A673 (cell line): ENCODE results near the gene CCDC171. TPM values are rescaled to one million over a fixed set of nuclear protein-coding genes. Genes with fewer than 3 reads are reported as not detected.

ENCODE experiments used
- BruUV-seq: library from RNA; stranded (reverse); fragments of 400-500 nt; replicated peaks from 2 replicates; lab custom pipeline; 2021; lab: Mats Ljungman, UMichigan
- CTCF ChIA-PET: fragments of 300-600 bp; sonication (Branson Sonifier 250); formaldehyde crosslinking; loops from one replicate; lab custom pipeline; 2022; ENCODE audit warnings: antibody characterized with exemption; lab: Charles Lee
- POLR2A ChIA-PET: fragments of 300-600 bp; sonication (Branson Sonifier 250); formaldehyde crosslinking; loops from one replicate; lab custom pipeline; 2022; ENCODE audit warnings: antibody characterized with exemption; ENCODE audit not compliant: low non-redundant PET; lab: Charles Lee
- DNase-seq: peaks from one replicate; pipeline ENCODE4 v3.0.0-alpha.2; 2015; ENCODE audit warnings: low spot score
- H3K27ac ChIP-seq: fragments of 200-600 bp; sonication (generic); 2 replicates; pipeline ENCODE4 v1.5.1; 2016; ENCODE audit warnings: mixed run types, low read depth, mild to moderate bottlenecking, mixed read lengths, antibody characterized with exemption, low read length; ENCODE audit not compliant: poor library complexity, severe bottlenecking
- H3K27me3 ChIP-seq: fragments of 200-600 bp; sonication (generic); replicated peaks from 2 replicates; pipeline ENCODE4 v1.6.1; 2017; ENCODE audit warnings: mixed run types, low read depth, mild to moderate bottlenecking, mixed read lengths, antibody characterized with exemption, low read length; ENCODE audit not compliant: insufficient read depth, poor library complexity
- H3K36me3 ChIP-seq: fragments of 200-600 bp; sonication (generic); 2 replicates; pipeline ENCODE4 v1.6.1; 2016; ENCODE audit warnings: mixed run types, mild to moderate bottlenecking, mixed read lengths, antibody characterized with exemption, low read length; ENCODE audit not compliant: insufficient read depth, poor library complexity, severe bottlenecking
- H3K4me1 ChIP-seq: fragments of 200-600 bp; sonication (generic); 2 replicates; pipeline ENCODE4 v1.6.1; 2017; ENCODE audit warnings: mixed run types, mild to moderate bottlenecking, mixed read lengths, antibody characterized with exemption, low read length; ENCODE audit not compliant: insufficient read depth, poor library complexity, severe bottlenecking
- H3K4me3 ChIP-seq: fragments of 200-600 bp; sonication (generic); 2 replicates; pipeline ENCODE4 v1.5.1; 2016; ENCODE audit warnings: low read depth, mixed run types, mild to moderate bottlenecking, mixed read lengths, low read length; ENCODE audit not compliant: poor library complexity, severe bottlenecking
- H3K9me3 ChIP-seq: fragments of 200-600 bp; sonication (generic); 2 replicates; pipeline ENCODE4 v1.6.1; 2016; ENCODE audit warnings: mixed run types, low read depth, mild to moderate bottlenecking, mixed read lengths, antibody characterized with exemption, low read length; ENCODE audit not compliant: poor library complexity, severe bottlenecking
- CTCF ChIP-seq: fragments of 300-800, 200-600 bp; sonication (generic); conservative IDR thresholded peaks from 2 replicates; pipeline ENCODE4 v1.5.1; 2017; ENCODE audit warnings: low read depth, mild to moderate bottlenecking, antibody characterized with exemption, low read length, moderate library complexity, mixed read lengths
- EZH2 ChIP-seq: fragments of 200-600 bp; sonication (generic); IDR thresholded peaks from 2 replicates; pipeline ENCODE4 v1.6.1; 2017; ENCODE audit warnings: borderline replicate concordance, low read depth, mild to moderate bottlenecking, mixed read lengths, antibody characterized with exemption, low read length; ENCODE audit not compliant: poor library complexity, severe bottlenecking
- intact Hi-C: fragments of 100-400 bp; cut with micrococcal nuclease; formaldehyde crosslinking; loops from one replicate; pipeline ENCODE4 v1.10.0; 2022; ENCODE audit not compliant: unreplicated experiment
- total RNA-seq: library from RNA; stranded (reverse); gene quantifications from 2 replicates; pipeline ENCODE4 v1.2.3, GENCODE V29; 2021

Gene CCDC171
- total RNA-seq, 1 experiment from 2014 or later: 72.5 TPM

DNA sequence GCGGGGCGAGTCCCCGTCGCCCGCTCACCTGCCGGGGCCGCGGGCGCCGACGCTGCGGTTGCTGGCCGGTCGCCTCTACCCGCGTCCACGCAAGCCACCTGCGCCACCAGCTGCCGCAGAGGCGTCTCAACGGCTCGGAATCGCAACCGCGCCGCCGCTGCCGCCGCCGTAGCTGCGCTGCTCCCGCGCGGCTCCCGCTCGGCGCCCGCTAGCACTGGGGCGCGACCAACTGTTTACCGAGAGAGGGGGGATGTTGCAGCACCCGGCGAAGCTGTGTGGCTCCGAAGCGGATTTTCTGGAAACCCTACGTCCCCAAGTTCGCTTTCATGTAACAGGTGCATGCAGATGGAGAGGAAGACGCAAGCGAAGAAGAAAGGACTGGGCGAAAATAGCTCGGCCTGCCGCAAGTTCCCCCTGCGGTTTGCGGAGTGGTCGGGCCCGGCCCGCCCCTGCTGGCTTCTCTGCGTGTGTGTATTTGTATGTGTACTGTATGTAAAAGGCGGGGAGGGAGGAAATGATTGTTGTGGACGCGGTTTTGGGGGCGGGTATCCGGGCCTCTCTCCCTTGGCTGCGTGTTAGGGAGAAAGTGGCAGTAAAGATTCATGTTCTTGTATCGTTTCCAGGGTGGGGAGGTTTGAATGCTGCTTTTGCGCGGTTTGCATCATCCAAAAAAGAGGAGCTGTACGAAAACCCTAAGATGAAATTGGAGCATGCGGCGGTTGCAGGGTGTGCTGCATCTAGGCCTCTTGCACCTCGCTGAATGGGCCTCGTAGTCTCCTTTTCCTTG lies 41.9 kb upstream of the CCDC171 start, which contains the start of gene PSIP1:
PSIP1 (minus strand) TSS at position 182 of the 787 bp plus-strand sequence. CDS start 782 bp downstream, outside the sequence.
- Histone ChIP-seq H3K27ac (peak within 1 kb of the TSS; percentile 100), H3K4me3 (peak within 1 kb of the TSS; percentile 79), H3K4me1 (no peaks in the 10 kb centered on the region), H3K9me3 (no peaks in the 10 kb centered on the region), H3K36me3 (peaks cover 10% of the 10 kb centered on the region), H3K27me3 (no peaks in the 10 kb centered on the region)
- CTCF ChIA-PET: no interaction called here
- no peak for TF ChIP-seq CTCF
- TF ChIP-seq EZH2: no peak
- POLR2A ChIA-PET: interaction anchor here (0.5 kb wide), 1 partner anchor 223 kb away, joined by 13 read pairs; no protein-coding TSS in a partner anchor
- no TSS peak for BruUV-seq
- DNase-seq: peak; percentile 77
- intact Hi-C loops: no loop called here

DNA sequence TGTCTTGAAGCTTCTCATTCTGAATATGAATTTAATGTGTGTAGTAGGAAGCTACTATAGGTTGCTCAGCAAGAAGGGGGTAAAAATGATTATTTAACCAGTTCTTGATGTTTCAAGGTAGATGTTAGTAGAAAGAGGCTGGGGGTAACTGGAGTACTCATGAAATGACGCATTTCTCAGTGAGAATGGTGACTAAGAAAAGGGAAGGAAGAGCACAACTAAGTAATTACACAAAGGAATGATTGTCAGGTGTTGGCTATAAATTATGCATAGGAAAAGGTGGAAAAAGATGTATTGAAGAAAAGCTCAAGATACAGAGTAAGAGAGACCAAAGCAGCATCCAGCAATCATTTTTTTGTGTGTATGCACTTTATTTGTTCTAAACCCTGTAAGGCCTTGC lies 40.6 kb upstream of the CCDC171 start:
- no TSS peak for BruUV-seq
- ChIA-PET CTCF (no interaction called here), POLR2A (no interaction called here)
- Histone ChIP-seq H3K27ac (no peak overlapping the region), H3K27me3 (no peaks in the 10 kb centered on the region), H3K36me3 (peaks cover 4% of the 10 kb centered on the region), H3K4me1 (no peaks in the 10 kb centered on the region), H3K4me3 (no peak overlapping the region), H3K9me3 (no peaks in the 10 kb centered on the region)
- DNase-seq: no peak
- TF ChIP-seq EZH2: no peak
- TF ChIP-seq CTCF: no peak
- intact Hi-C loops: no loop called here

DNA sequence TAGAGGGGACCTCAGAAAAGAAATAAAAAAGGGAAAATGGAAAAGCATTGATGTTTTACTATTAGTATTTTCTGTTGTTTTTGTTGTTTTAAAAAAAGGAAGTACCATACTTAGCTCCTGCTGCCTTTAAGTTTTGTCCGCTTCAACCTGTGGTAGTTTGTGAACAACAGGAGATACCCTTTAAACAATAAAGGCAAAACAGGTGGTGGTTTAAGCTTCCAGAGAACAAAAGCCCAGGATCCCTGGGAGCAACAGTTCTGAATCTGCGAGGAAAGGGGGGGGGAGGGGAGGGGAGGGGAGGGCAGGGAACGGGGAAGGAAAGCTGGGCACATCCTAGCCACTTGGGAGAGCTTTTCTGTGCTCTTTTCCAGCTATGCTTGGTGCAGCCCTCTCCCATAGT lies 40.0 kb upstream of the CCDC171 start:
- no peaks in the 10 kb centered on the region for H3K9me3 ChIP-seq
- ChIA-PET POLR2A (no interaction called here), CTCF (no interaction called here)
- H3K4me1 ChIP-seq: no peaks in the 10 kb centered on the region
- TF ChIP-seq EZH2: no peak
- TF ChIP-seq CTCF: no peak
- peaks cover 4% of the 10 kb centered on the region for H3K36me3 ChIP-seq
- no peak overlapping the region for H3K4me3 ChIP-seq
- H3K27me3 ChIP-seq: no peaks in the 10 kb centered on the region
- intact Hi-C loops: no loop called here
- no TSS peak for BruUV-seq
- DNase-seq: no peak
- no peak overlapping the region for H3K27ac ChIP-seq
